ENCODE results near the gene TUBGCP5. TPM values are rescaled to one million over a fixed set of nuclear protein-coding genes. Genes with fewer than 3 reads are reported as not detected.
"Not testable (repeated sequence)": the region's sequence is repeated elsewhere in the genome, so short reads cannot be mapped to it uniquely, and the experiment has no call there.

TUBGCP5 gene
- total RNA-seq, 3 donors from 2014 or later: 17.5 to 19.4 (median 17.6) TPM

GRCh38 chr15:23013681-23014080, 25.7 kb downstream of the TUBGCP5 start:
- no peaks in the 10 kb centered on the region for H3K27me3 Mint-ChIP-seq (ENCODE audit: low read depth)

GRCh38 chr15:23012616-23013015, 26.8 kb downstream of the TUBGCP5 start:
- DNase-seq; H3K4me3 Mint-ChIP-seq; H3K27me3 Mint-ChIP-seq (ENCODE audit: low read depth); H3K4me1 Mint-ChIP-seq (ENCODE audit: low read depth); H3K9me3 Mint-ChIP-seq; ATAC-seq: not testable (repeated sequence)
- H3K36me3 Mint-ChIP-seq (ENCODE audit: insufficient read depth): peaks cover 28% of the 10 kb centered on the region

More at GRCh38 chr15:23013681-23014080, 25.7 kb downstream of the TUBGCP5 start:
- no peak for DNase-seq
- Mint-ChIP-seq H3K4me1 (ENCODE audit: low read depth) (no peaks in the 10 kb centered on the region), H3K36me3 (ENCODE audit: insufficient read depth) (peaks cover 29% of the 10 kb centered on the region), H3K4me3 (no peak overlapping the region), H3K9me3 (no peaks in the 10 kb centered on the region)
- no peak for ATAC-seq

GRCh38 chr15:23003736-23004135, 35.6 kb downstream of the TUBGCP5 start:
- H3K4me3 Mint-ChIP-seq: no peak overlapping the region
- peaks cover 43% of the 10 kb centered on the region for H3K36me3 Mint-ChIP-seq (ENCODE audit: insufficient read depth)
- no peaks in the 10 kb centered on the region for H3K9me3 Mint-ChIP-seq
- no peaks in the 10 kb centered on the region for H3K27me3 Mint-ChIP-seq (ENCODE audit: low read depth)
- no peaks in the 10 kb centered on the region for H3K4me1 Mint-ChIP-seq (ENCODE audit: low read depth)
- ATAC-seq (no peak), DNase-seq (no peak)

GRCh38 chr15:23002920-23003319, 36.4 kb downstream of the TUBGCP5 start:
- no peak for DNase-seq
- peaks cover 43% of the 10 kb centered on the region for H3K36me3 Mint-ChIP-seq (ENCODE audit: insufficient read depth)

GRCh38 chr15:22995795-22996194, 43.6 kb downstream of the TUBGCP5 start:
- DNase-seq (no peak), ATAC-seq (no peak)
- Mint-ChIP-seq H3K4me3 (no peak overlapping the region), H3K4me1 (ENCODE audit: low read depth) (no peaks in the 10 kb centered on the region), H3K9me3 (no peaks in the 10 kb centered on the region), H3K36me3 (ENCODE audit: insufficient read depth) (peaks cover 19% of the 10 kb centered on the region), H3K27me3 (ENCODE audit: low read depth) (no peaks in the 10 kb centered on the region)

More at GRCh38 chr15:23002920-23003319, 36.4 kb downstream of the TUBGCP5 start:
- no peaks in the 10 kb centered on the region for H3K9me3 Mint-ChIP-seq
- no peaks in the 10 kb centered on the region for H3K27me3 Mint-ChIP-seq (ENCODE audit: low read depth)
- ATAC-seq: no peak
- H3K4me1 Mint-ChIP-seq (ENCODE audit: low read depth): no peaks in the 10 kb centered on the region
- H3K4me3 Mint-ChIP-seq: no peak overlapping the region

GRCh38 chr15:22992024-22992326, 47.4 kb downstream of the TUBGCP5 start:
- Mint-ChIP-seq H3K36me3 (ENCODE audit: insufficient read depth) (peaks cover 9% of the 10 kb centered on the region), H3K4me3 (no peak overlapping the region), H3K27me3 (ENCODE audit: low read depth) (no peaks in the 10 kb centered on the region), H3K9me3 (no peaks in the 10 kb centered on the region), H3K4me1 (ENCODE audit: low read depth) (no peaks in the 10 kb centered on the region)
- ATAC-seq (no peak), DNase-seq (no peak)

GRCh38 chr15:22989576-22990477, 49.5 kb downstream of the TUBGCP5 start:
- Mint-ChIP-seq H3K36me3 (ENCODE audit: insufficient read depth) (peaks cover 5% of the 10 kb centered on the region), H3K4me3 (no peak overlapping the region), H3K27me3 (ENCODE audit: low read depth) (no peaks in the 10 kb centered on the region), H3K4me1 (ENCODE audit: low read depth) (no peaks in the 10 kb centered on the region), H3K9me3 (no peaks in the 10 kb centered on the region)
- DNase-seq: no peak
- ATAC-seq: no peak

GRCh38 chr15:22988811-22989210, 50.6 kb downstream of the TUBGCP5 start:
- no peak for DNase-seq
- Mint-ChIP-seq H3K36me3 (ENCODE audit: insufficient read depth) (peaks cover 3% of the 10 kb centered on the region), H3K27me3 (ENCODE audit: low read depth) (no peaks in the 10 kb centered on the region), H3K4me1 (ENCODE audit: low read depth) (no peaks in the 10 kb centered on the region), H3K4me3 (no peak overlapping the region), H3K9me3 (no peaks in the 10 kb centered on the region)
- ATAC-seq: no peak

GRCh38 chr15:22981931-22982330, 57.4 kb downstream of the TUBGCP5 start:
- Mint-ChIP-seq H3K4me1 (ENCODE audit: low read depth) (peaks cover 13% of the 10 kb centered on the region), H3K27me3 (ENCODE audit: low read depth) (peaks cover 15% of the 10 kb centered on the region)
- DNase-seq; H3K4me3 Mint-ChIP-seq; H3K9me3 Mint-ChIP-seq; H3K36me3 Mint-ChIP-seq (ENCODE audit: insufficient read depth); ATAC-seq: not testable (repeated sequence)

- peaks cover 13% of the 10 kb centered on the region for H3K4me1 Mint-ChIP-seq (ENCODE audit: low read depth)
- H3K27me3 Mint-ChIP-seq (ENCODE audit: low read depth): peaks cover 17% of the 10 kb centered on the region
- no peak for ATAC-seq
These were observed 58.1 kb downstream of the TUBGCP5 start for GRCh38 chr15:22981051-22981840.

GRCh38 chr15:22980189-22981050, 58.9 kb downstream of the TUBGCP5 start, which contains the start of gene CYFIP1:
TSS of gene CYFIP1 (minus strand) at chr15:22980368. CDS start at chr15:22947285, 33,083 bp downstream.
- Mint-ChIP-seq H3K9me3 (no peaks in the 10 kb centered on the region), H3K4me1 (ENCODE audit: low read depth) (peaks cover 13% of the 10 kb centered on the region), H3K4me3 (peak within 1 kb of the TSS; percentile 84), H3K36me3 (ENCODE audit: insufficient read depth) (no peaks in the 10 kb centered on the region), H3K27me3 (ENCODE audit: low read depth) (peaks cover 17% of the 10 kb centered on the region)
- ATAC-seq (peak; percentile 51 to 58), DNase-seq (no peak)

More at GRCh38 chr15:22981051-22981840, 58.1 kb downstream of the TUBGCP5 start:
- Mint-ChIP-seq H3K4me3 (peak overlapping the region; percentile 68), H3K9me3 (no peaks in the 10 kb centered on the region), H3K36me3 (ENCODE audit: insufficient read depth) (no peaks in the 10 kb centered on the region)
- no peak for DNase-seq

- peak; percentile 72 to 78 for ATAC-seq
- H3K9me3 Mint-ChIP-seq: no peaks in the 10 kb centered on the region
- peak overlapping the region; percentile 84 for H3K4me3 Mint-ChIP-seq
- no peaks in the 10 kb centered on the region for H3K36me3 Mint-ChIP-seq (ENCODE audit: insufficient read depth)
- peaks cover 17% of the 10 kb centered on the region for H3K27me3 Mint-ChIP-seq (ENCODE audit: low read depth)
- no peak for DNase-seq
- H3K4me1 Mint-ChIP-seq (ENCODE audit: low read depth): peaks cover 13% of the 10 kb centered on the region
These were observed 59.9 kb downstream of the TUBGCP5 start for GRCh38 chr15:22979238-22980188.

GRCh38 chr15:22978691-22979237, 60.6 kb downstream of the TUBGCP5 start:
- H3K36me3 Mint-ChIP-seq (ENCODE audit: insufficient read depth): no peaks in the 10 kb centered on the region

More at GRCh38 chr15:22978691-22979237, 60.6 kb downstream of the TUBGCP5 start:
- Mint-ChIP-seq H3K27me3 (ENCODE audit: low read depth) (peaks cover 17% of the 10 kb centered on the region), H3K4me3 (peak overlapping the region; percentile 84), H3K9me3 (no peaks in the 10 kb centered on the region), H3K4me1 (ENCODE audit: low read depth) (peaks cover 13% of the 10 kb centered on the region)
- peak; percentile 39 to 44 for ATAC-seq
- no peak for DNase-seq

Measured in activated T-cell treated with anti-CD3 and anti-CD28 coated beads, Interleukin-2, amount 50 U/mL, for 4 hours (primary cell).